ENCODE data around the gene METAP1D. TPM values are rescaled to one million over a fixed set of nuclear protein-coding genes. Genes with fewer than 3 reads are reported as not detected.
A peak's percentile ranks its signal among the peaks of the same experiment; 100 is the strongest.

Gene METAP1D
- total and polyA plus RNA-seq, 12 donors = 1.7 to 21.8 (median 7.8) TPM

GRCh38 chr2:172084395-172084644, 84.6 kb downstream of the METAP1D start:
- no peak overlapping the region for H3K27ac ChIP-seq
- H3K27me3 ChIP-seq = peaks cover 90% of the 10 kb centered on the region

DNA sequence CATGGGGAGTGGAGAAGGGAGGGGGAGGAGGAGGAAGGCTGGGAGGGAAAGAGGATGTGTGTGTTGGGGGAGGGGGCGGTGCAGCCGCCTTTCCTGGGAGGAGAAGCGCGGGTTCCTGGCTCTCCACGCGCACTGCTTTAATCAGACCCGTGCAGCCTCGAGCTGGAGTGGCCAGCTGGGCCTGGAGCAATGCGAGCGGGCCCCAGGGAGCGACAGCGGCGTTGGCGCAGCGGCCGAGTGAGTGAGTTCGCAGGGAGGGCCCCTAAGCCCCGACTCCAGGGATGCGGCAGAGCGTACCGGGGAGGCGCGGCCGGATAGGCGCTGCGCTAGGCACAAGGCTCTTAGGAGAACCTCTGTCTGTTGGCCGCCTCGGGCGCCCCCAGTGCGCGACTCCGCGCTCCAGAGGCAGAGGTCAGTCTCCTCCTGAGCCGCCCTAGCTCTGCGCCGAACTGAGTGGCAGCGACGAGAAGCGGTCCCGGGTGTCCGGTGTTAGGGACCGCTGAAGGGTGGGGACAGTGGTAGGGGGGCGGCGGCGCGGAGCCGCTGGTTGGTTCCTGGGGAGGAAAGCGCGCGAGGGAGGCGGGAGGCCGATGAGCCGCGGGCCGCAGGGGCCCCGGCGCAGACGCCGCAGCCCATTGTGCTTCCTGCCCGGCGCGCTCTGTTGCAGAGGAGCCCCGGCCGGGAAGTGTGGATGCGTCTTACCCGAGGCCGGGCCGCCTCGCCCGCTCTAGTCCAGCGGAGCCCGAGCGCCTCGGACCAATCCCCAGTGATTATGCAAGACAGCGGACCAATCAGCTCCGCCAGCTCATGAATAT, 85.1 kb downstream of the METAP1D start:
- intact Hi-C loops (cut with DNase I) = no loop called here
- Histone ChIP-seq H3K4me3 (peak overlapping the region in 2 of 4 donors; percentile 27 to 43), H3K9me3 (replicated peaks in 1 of 3) (no peaks in the 10 kb centered on the region), H3K36me3 (replicated peaks in 1 of 2) (no peaks in the 10 kb centered on the region), H3K27ac (peak overlapping the region in 1 of 5 donors; percentile 19), H3K27me3 (peaks cover 96% of the 10 kb centered on the region), H3K4me1 (replicated peaks in 1 of 2) (peaks cover 16 to 33% of the 10 kb centered on the region in 2 donors)
- DNase-seq = peak; percentile 69 to 92 (median 80)
- WGBS, 4 donors = 1 to 4% (median 2%) methylated on average over 10 to 76 of the region's 76 CpGs
- TF ChIP-seq, protein P1, sequence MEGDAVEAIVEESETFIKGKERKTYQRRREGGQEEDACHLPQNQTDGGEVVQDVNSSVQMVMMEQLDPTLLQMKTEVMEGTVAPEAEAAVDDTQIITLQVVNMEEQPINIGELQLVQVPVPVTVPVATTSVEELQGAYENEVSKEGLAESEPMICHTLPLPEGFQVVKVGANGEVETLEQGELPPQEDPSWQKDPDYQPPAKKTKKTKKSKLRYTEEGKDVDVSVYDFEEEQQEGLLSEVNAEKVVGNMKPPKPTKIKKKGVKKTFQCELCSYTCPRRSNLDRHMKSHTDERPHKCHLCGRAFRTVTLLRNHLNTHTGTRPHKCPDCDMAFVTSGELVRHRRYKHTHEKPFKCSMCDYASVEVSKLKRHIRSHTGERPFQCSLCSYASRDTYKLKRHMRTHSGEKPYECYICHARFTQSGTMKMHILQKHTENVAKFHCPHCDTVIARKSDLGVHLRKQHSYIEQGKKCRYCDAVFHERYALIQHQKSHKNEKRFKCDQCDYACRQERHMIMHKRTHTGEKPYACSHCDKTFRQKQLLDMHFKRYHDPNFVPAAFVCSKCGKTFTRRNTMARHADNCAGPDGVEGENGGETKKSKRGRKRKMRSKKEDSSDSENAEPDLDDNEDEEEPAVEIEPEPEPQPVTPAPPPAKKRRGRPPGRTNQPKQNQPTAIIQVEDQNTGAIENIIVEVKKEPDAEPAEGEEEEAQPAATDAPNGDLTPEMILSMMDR (IDR thresholded peaks at IDR 0.05) = no peak
- no peak for TF ChIP-seq POLR2A (IDR thresholded peaks at IDR 0.05)

More at GRCh38 chr2:172084395-172084644, 84.6 kb downstream of the METAP1D start:
- WGBS, 4 donors = 4 to 12% (median 7%) methylated on average over 12 to 17 of the region's 17 CpGs
- intact Hi-C loops (cut with DNase I) = no loop called here
- Histone ChIP-seq H3K4me1 (replicated peaks in 1 of 2) (peaks cover 16 to 33% of the 10 kb centered on the region in 2 donors), H3K9me3 (replicated peaks in 1 of 3) (no peaks in the 10 kb centered on the region), H3K4me3 (peak overlapping the region in 1 of 4 donors; percentile 43), H3K36me3 (replicated peaks in 1 of 2) (no peaks in the 10 kb centered on the region)
- no peak for DNase-seq
- TF ChIP-seq, protein P1 (IDR thresholded peaks at IDR 0.05) = no peak
- no peak for TF ChIP-seq POLR2A (IDR thresholded peaks at IDR 0.05)

DNA sequence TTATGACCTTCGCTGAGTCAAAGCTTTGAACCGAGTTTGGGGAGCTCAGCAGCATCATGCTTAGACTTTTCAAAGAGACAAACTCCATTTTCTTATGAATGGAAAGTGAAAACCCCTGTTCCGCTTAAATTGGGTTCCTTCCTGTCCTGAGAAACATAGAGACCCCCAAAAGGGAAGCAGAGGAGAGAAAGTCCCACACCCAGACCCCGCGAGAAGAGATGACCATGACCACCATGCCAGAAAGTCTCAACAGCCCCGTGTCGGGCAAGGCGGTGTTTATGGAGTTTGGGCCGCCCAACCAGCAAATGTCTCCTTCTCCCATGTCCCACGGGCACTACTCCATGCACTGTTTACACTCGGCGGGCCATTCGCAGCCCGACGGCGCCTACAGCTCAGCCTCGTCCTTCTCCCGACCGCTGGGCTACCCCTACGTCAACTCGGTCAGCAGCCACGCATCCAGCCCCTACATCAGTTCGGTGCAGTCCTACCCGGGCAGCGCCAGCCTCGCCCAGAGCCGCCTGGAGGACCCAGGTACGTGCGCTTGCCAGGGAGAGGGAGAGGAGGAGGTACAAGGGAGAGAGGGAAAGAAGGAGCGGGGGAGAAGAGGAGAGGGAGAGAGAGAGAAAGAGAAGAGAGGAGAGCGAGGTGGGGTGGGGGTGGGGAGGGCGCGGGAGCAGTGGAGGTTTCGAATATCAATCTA, 85.9 kb downstream of the METAP1D start, which contains the start of gene DLX1:
DLX1 (plus strand) TSS at position 48 of the 700 bp plus-strand sequence; CDS start at position 219, 171 bp downstream.
- WGBS, 4 donors = 5 to 7% (median 6%) methylated on average over 20 to 34 of the region's 34 CpGs
- no peak for TF ChIP-seq POLR2A (IDR thresholded peaks at IDR 0.05)
- TF ChIP-seq, protein P1 (IDR thresholded peaks at IDR 0.05) = no peak
- peak within 1 kb of the TSS in 1 of 5 donors; percentile 55 for H3K27ac ChIP-seq
- no peak for DNase-seq
- peaks cover 97% of the 10 kb centered on the region for H3K27me3 ChIP-seq
- no peaks in the 10 kb centered on the region for H3K9me3 ChIP-seq (replicated peaks in 1 of 3)
- no peaks in the 10 kb centered on the region for H3K36me3 ChIP-seq (replicated peaks in 1 of 2)
- peaks cover 16 to 33% of the 10 kb centered on the region in 2 donors for H3K4me1 ChIP-seq (replicated peaks in 1 of 2)
- intact Hi-C loops (cut with DNase I) = no loop called here
- peak within 1 kb of the TSS in 2 of 4 donors; percentile 27 to 43 for H3K4me3 ChIP-seq
